ENCODE results near the gene TAPT1. TPM values are rescaled to one million over a fixed set of nuclear protein-coding genes. Genes with fewer than 3 reads are reported as not detected.

Gene TAPT1
- total and polyA plus RNA-seq, 2 of the 13 experiments (the other 11 are each of a cell fraction or from before 2014, with no cell fraction given), result 24.5 to 25.3 TPM

GRCh38 chr4:16129336-16129735 is 96.9 kb downstream of the TAPT1 start (continued):
- TF ChIP-seq ZBTB34 (CRISPR knock-in tag; IDR thresholded peaks at IDR 0.05) (peak; percentile 61; the same call in 1 of the 2 replicates), CENPT (CRISPR knock-in tag; IDR thresholded peaks at IDR 0.05; ENCODE audit: low read depth) (no peak), SCMH1 (CRISPR knock-in tag; IDR thresholded peaks at IDR 0.05; ENCODE audit: borderline replicate concordance) (no peak), ARID2 (CRISPR knock-in tag; IDR thresholded peaks at IDR 0.05; ENCODE audit: borderline replicate concordance) (no peak), KDM5B (CRISPR knock-in tag; IDR thresholded peaks at IDR 0.05; ENCODE audit: borderline replicate concordance) (no peak), LBX2 (CRISPR knock-in tag; IDR thresholded peaks at IDR 0.05; ENCODE audit: borderline replicate concordance) (no peak), SP4 (CRISPR knock-in tag; IDR thresholded peaks at IDR 0.05) (no peak), ZMYM4 (CRISPR knock-in tag; IDR thresholded peaks at IDR 0.05) (peak; percentile 45; the same call in 1 of the 2 replicates), AGO1 (IDR thresholded peaks at IDR 0.05; ENCODE audit: low read depth, low read length, poor library complexity, severe bottlenecking) (no peak), PRMT3 (CRISPR knock-in tag; IDR thresholded peaks at IDR 0.05; ENCODE audit: borderline replicate concordance, low read depth) (no peak), ZNF850 (CRISPR knock-in tag; conservative IDR thresholded peaks at IDR 0.05) (no peak), RBM22 (optimal IDR thresholded peaks at IDR 0.05; ENCODE audit: low read length) (no peak), YEATS4 (CRISPR knock-in tag; IDR thresholded peaks at IDR 0.05; ENCODE audit: borderline replicate concordance) (no peak), SUZ12 (IDR thresholded peaks at IDR 0.05; ENCODE audit: low read depth, low read length) (no peak), SIX1 (CRISPR knock-in tag; IDR thresholded peaks at IDR 0.05; ENCODE audit: borderline replicate concordance) (peak; percentile 95), AFF4 (CRISPR knock-in tag; IDR thresholded peaks at IDR 0.05) (no peak), ZBTB49 (CRISPR knock-in tag; IDR thresholded peaks at IDR 0.05; ENCODE audit: borderline replicate concordance) (no peak)

All from HepG2 (cell line).